Activated CD4-positive, alpha-beta T cell treated with anti-CD3 and anti-CD28 coated beads for 48 hours (primary cell): ENCODE results near the gene ULK4.
"Not testable (repeated sequence)": the region's sequence is repeated elsewhere in the genome, so short reads cannot be mapped to it uniquely, and the experiment has no call there.

Experiments used
- DNase-seq: peaks from one replicate; pipeline ENCODE4 v3.0.0-alpha.2; 2020

Gene ULK4

DNA sequence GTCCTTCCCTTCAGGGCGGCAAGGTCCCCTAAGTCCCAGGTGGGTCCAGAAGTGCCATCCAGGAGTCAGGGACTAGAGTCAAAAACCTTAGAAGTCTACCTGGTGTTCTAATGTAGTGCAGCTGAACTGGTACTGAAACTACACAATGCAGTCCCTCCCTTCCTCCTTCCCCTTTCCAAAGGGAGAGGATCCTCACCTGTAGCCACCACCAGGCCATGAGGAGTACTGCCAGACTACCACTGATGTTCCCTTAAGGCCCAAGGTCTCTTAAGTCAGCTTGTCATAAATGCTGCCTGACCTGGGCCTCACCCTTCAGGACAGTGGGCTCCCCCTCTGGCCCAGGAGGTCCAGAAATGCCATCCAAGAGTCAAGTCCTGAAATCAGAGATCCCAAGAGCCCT lies 98.9 kb downstream of the ULK4 start:
- no peak for DNase-seq

GRCh38 chr3:41860489-41860888 lies 101.4 kb downstream of the ULK4 start:
- DNase-seq = not testable (repeated sequence)

- DNase-seq = no peak
These were observed 106.9 kb downstream of the ULK4 start for GRCh38 chr3:41854956-41855355.

- no peak for DNase-seq
These were observed 108.2 kb downstream of the ULK4 start for GRCh38 chr3:41853540-41854196.

DNA sequence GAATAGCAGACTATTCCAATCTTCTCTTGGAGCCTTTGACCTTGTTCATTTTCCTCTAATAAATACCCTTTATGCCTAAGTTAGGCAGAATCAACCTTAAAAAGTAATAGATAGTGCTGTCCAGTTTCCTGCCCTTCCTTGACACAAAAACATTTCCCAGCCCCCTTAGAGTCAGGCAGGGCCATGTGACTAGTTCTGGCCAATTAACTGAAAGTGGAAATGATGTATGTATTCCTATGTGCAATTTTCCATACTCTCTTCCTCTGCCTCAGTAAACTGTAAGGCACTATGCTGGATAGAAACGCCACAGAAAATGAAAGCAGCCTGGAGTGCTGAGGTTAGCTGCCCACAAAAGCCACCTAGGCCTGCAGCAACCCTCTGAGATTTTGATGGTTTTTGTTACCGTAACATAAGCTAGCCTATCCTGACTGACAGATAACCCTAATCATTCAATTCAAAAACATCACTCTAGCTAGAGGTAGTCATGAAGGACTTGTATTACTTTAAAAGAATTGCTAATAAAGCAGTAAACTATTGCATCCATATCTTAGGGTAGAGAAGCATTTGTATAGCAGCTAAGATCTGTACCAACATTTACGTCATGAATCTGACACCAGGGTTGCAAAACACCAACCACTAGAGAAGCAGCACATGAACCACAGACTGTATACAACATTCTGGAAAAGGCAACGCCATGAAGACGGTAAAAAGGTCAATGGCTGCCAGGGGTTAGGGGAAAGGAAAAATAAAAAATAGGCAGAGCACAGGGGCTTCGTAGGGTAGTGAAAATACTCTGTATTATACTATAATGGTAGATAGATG lies 112.9 kb downstream of the ULK4 start:
- DNase-seq = no peak

DNA sequence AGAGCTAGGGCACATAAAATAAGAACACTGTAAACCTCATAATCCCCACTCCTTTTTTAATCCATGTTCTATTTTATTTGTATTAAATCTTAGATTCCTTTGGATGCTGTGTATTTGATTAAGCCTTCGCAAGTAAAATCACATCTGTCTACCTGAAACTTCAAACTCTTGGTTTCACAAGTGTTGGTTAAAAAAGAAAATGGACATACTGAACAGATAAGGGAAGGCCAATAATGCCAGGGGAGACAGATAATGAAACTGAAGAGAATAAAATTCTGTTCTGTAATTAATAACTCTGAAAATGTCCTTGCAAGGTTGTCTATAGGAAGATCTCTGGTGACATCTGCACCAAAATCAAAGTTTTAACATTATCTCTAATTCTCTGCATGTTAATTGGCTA lies 114.2 kb downstream of the ULK4 start:
- DNase-seq = no peak

- DNase-seq = peak; percentile 19
These were observed 115.1 kb downstream of the ULK4 start for GRCh38 chr3:41846850-41847249.

DNA sequence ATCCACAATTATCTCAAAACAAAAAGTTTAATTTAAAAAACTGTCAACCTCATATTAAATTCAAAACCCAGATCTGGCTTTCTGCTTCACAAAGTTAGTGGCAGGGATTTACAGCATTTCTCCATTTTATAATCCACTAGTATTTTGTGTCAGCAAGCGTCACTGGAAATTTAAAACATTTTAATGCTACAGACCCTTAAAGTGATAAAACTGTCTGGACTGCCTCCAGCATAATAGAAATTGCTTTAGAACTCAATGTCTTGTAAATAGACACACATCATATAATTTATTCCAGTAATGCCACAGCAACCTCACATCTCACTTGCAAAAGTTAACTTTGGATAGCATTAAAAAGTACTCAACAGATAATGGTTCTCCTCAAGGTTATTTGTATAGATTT lies 116.1 kb downstream of the ULK4 start:
- no peak for DNase-seq

- DNase-seq = not testable (repeated sequence)
These were observed 117.6 kb downstream of the ULK4 start for GRCh38 chr3:41844256-41844655.

GRCh38 chr3:41840936-41841668 lies 120.8 kb downstream of the ULK4 start:
- DNase-seq = not testable (repeated sequence)

GRCh38 chr3:41836360-41837134 lies 125.4 kb downstream of the ULK4 start:
- peak; percentile 39 for DNase-seq

- no peak for DNase-seq
These were observed 128.3 kb downstream of the ULK4 start for GRCh38 chr3:41833628-41834027.

- DNase-seq = no peak
These were observed 142.7 kb downstream of the ULK4 start for GRCh38 chr3:41819236-41819635.

- no peak for DNase-seq
These were observed 153.3 kb downstream of the ULK4 start for GRCh38 chr3:41808618-41809017.

- no peak for DNase-seq
These were observed 153.8 kb downstream of the ULK4 start for GRCh38 chr3:41808152-41808551.

GRCh38 chr3:41794748-41795589 lies 166.9 kb downstream of the ULK4 start:
- no peak for DNase-seq

GRCh38 chr3:41792806-41793205 lies 169.1 kb downstream of the ULK4 start:
- DNase-seq = no peak

DNA sequence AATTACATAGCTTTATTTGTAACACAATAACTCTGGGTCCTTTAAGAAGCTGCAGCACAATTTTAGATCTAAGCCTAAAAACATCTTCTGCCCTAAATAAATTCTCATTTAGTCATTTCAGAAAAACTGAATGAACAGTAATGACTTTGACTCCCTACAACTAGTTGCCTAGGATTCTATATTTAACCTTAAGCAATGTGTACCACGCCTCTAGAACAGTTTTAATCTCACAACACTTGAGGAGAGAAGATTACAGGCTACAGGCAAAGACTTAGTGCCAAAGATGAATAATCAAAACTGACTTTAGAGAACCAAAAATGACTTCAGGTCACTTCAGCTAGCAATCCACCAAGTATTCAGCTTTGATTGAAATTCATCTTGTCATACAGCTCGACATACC lies 192.8 kb downstream of the ULK4 start:
- DNase-seq = no peak

DNA sequence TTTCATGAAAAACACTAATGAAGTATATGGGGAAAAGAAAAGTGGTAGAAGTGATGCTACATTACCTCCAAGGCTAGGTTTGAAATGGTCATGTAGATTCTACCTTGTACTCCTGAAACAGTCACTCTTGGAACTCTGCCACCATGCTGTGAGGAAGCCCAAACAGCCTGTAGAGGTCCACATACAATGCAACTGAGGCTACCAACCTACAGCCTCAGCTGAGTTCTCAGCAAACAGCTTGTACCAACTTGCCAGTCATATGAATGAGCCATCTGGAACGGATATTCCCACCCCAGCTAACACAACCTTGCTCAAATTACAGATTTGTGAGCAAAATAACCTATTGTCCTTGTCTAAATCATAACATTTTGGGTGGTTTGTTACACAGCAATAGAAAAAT lies 193.5 kb downstream of the ULK4 start:
- no peak for DNase-seq

- DNase-seq = not testable (repeated sequence)
These were observed 199.0 kb downstream of the ULK4 start for GRCh38 chr3:41762867-41763266.

DNA sequence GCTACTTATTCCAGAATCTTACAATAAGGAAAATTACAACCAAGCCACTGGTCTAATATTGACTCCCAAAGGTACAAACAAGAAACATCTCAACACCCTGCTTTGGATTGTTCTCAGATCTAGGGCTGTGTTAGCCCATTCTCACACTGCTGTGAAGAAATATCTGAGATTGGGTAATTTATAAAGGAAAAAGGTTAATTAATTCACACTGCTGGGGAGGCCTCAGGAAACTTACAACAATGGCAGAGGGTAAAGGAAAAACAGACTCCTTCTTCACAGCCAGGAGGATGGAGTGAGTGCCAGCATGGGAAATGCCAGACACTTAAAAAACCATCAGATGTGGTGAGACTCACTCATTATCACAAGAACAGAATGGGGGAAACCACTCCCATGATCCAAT lies 208.3 kb downstream of the ULK4 start:
- no peak for DNase-seq

DNA sequence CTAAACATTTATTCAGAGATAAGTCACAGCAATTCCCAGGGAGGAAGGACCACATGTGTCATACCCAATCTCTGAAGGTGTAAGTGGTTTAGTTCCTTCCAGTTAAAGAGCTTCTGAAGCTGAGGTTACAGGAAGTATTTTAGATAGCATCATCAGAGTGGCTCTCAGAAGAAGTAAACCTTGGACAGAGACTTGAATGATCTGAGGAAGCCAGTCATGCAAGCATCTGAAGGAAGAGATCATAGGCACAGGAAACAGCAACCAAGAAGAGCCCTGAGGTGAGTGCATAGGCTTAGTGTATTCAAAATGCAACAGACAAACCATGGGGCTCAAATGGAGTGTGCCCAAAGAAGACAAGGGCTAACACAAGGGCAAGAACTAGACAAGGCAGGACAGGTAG lies 210.3 kb downstream of the ULK4 start:
- DNase-seq = no peak
